Psoas muscle (tissue), 8 donors: ENCODE data around the gene ATG7. TPM values are rescaled to one million over a fixed set of nuclear protein-coding genes. Genes with fewer than 3 reads are reported as not detected.
"Not testable (repeated sequence)": the region's sequence is repeated elsewhere in the genome, so short reads cannot be mapped to it uniquely, and the experiment has no call there.

ENCODE experiments used
- ATAC-seq, 4 donors: fragments of 200-7000 bp; cut with Tn5 transposase; one replicate each; pipeline ENCODE4 v1.9.1; 2020; ENCODE audit warnings: moderate library complexity in 3 of 4, mild to moderate bottlenecking in 2 of 4
- DNase-seq, 2 donors: peaks; one replicate each; pipeline ENCODE4 v3.0.0-alpha.2; 2020
- H3K27ac ChIP-seq: fragments of 200-600 bp; one replicate; pipeline ENCODE4 v1.8.0; 2022
- H3K27me3 ChIP-seq, 3 donors: fragments of 200-600 bp in 1 of 3; one replicate each; pipeline versions ENCODE4 v1.6.1 to v1.8.0; 2013 to 2022; ENCODE audit warnings: low read length in 2 of 3, mild to moderate bottlenecking in 2 of 3, moderate library complexity in 1 of 3; ENCODE audit not compliant: insufficient read depth in 3 of 3
- H3K36me3 ChIP-seq, 2 donors: fragments of 200-600 bp in 1 of 2; one replicate each; pipeline versions ENCODE4 v1.6.1 to v1.8.0; 2013 to 2022; ENCODE audit warnings: low read depth in 1 of 2, mild to moderate bottlenecking in 1 of 2, moderate library complexity in 1 of 2; ENCODE audit not compliant: insufficient read depth in 1 of 2
- H3K4me1 ChIP-seq: fragments of 200-600 bp; one replicate; pipeline ENCODE4 v1.8.0; 2022
- H3K4me3 ChIP-seq: fragments of 200-600 bp; one replicate; pipeline ENCODE4 v1.8.0; 2022; ENCODE audit warnings: mild to moderate bottlenecking
- H3K9me3 ChIP-seq: fragments of 200-600 bp; one replicate; pipeline ENCODE4 v1.8.0; 2022
- CTCF ChIP-seq: fragments of 200-600 bp; IDR thresholded peaks from one replicate; pipeline ENCODE4 v1.8.0; 2022; ENCODE audit warnings: antibody characterized with exemption
- WGBS, 3 donors: extraction: QIAGEN DNeasy Blood & Tissue Kit; methylation state at CpG; one replicate each; pipeline versions ENCODE4 v1.1.6 to v1.1.7; 2013; 5-methylcytosine and 5-hydroxymethylcytosine counted together
- intact Hi-C, 2 donors: fragments of 100-400 bp; cut with DNase I; formaldehyde crosslinking; loops; one replicate each; pipeline versions ENCODE4 v1.11.0 to v1.14.2; 2022
- polyA plus RNA-seq, 3 donors: library from polyadenylated mRNA; stranded (reverse); fragments of 200-250 nt; gene quantifications; one replicate each; pipeline ENCODE4 v1.2.3, GENCODE V29; 2013
- total RNA-seq, 4 donors: library from RNA; stranded (reverse); fragmentation: NEBNext Ultra II Directional in 2 of 4; extraction: Animal tissue kit (Norgen Biotek cat#: 25700) in 2 of 4; gene quantifications; one replicate each; pipeline versions ENCODE4 v1.2.1 to v1.2.4, GENCODE V29; 2021 to 2023
- donor health status: healthy with polysubstance abuse.
- donor health status: DM: no; HTN: no; CAD: no; lungs with moderate emphysema.
- donor health status: Bipolar disorder and iron deficiency.
- donor health status: healthy.
- donor health status: DM: yes; HTN: yes; CAD: no.
- donor health status: DM: no; HTN: no; CAD: no.
- donor health status: DM: no; HTN: no; CAD: no.
- donor health status: DM: yes; HTN: yes; CAD: no.

The ATG7 gene
- total and polyA plus RNA-seq, 7 donors, result 5.9 to 15.0 (median 13.5) TPM

GRCh38 chr3:11455956-11456355 lies 183.8 kb downstream of the ATG7 start:
- H3K4me1 ChIP-seq, result peaks cover 9% of the 10 kb centered on the region
- no peaks in the 10 kb centered on the region for H3K9me3 ChIP-seq
- no peak overlapping the region for H3K4me3 ChIP-seq
- H3K27ac ChIP-seq, result no peak overlapping the region
- 92 to 99% (median 95%) methylated on average over 5 of the region's 5 CpGs for WGBS, 3 donors
- TF ChIP-seq CTCF, result no peak
- no peaks in the 10 kb centered on the region for H3K27me3 ChIP-seq
- no peak for ATAC-seq
- H3K36me3 ChIP-seq, result no peaks in the 10 kb centered on the region
- intact Hi-C loops, result no loop called here
- DNase-seq, result no peak

GRCh38 chr3:11457135-11457534 lies 184.9 kb downstream of the ATG7 start:
- H3K9me3 ChIP-seq, result no peaks in the 10 kb centered on the region
- no peaks in the 10 kb centered on the region for H3K27me3 ChIP-seq
- no peak for TF ChIP-seq CTCF
- peaks cover 9% of the 10 kb centered on the region for H3K4me1 ChIP-seq
- no peak overlapping the region for H3K4me3 ChIP-seq
- no peaks in the 10 kb centered on the region for H3K36me3 ChIP-seq
- DNase-seq (no peak), ATAC-seq (peak in 1 of 4 donors; percentile 60)
- intact Hi-C loops, result no loop called here
- H3K27ac ChIP-seq, result no peak overlapping the region
- WGBS, 3 donors, result 81 to 96% (median 84%) methylated on average over 4 of the region's 4 CpGs

GRCh38 chr3:11459186-11459824 lies 187.1 kb downstream of the ATG7 start:
- no peak for ATAC-seq
- no peak for TF ChIP-seq CTCF

GRCh38 chr3:11461226-11461625 lies 189.0 kb downstream of the ATG7 start:
- DNase-seq (no peak), ATAC-seq (no peak)
- intact Hi-C loops, result no loop called here
- no peak for TF ChIP-seq CTCF
- Histone ChIP-seq H3K4me1 (peaks cover 24% of the 10 kb centered on the region), H3K27me3 (no peaks in the 10 kb centered on the region), H3K36me3 (no peaks in the 10 kb centered on the region), H3K4me3 (no peak overlapping the region), H3K9me3 (no peaks in the 10 kb centered on the region), H3K27ac (no peak overlapping the region)
- 93 to 96% (median 95%) methylated on average over 3 of the region's 3 CpGs for WGBS, 3 donors

More at GRCh38 chr3:11459186-11459824, 187.1 kb downstream of the ATG7 start:
- Histone ChIP-seq H3K9me3 (no peaks in the 10 kb centered on the region), H3K27me3 (no peaks in the 10 kb centered on the region), H3K27ac (no peak overlapping the region), H3K4me3 (no peak overlapping the region), H3K36me3 (no peaks in the 10 kb centered on the region), H3K4me1 (peaks cover 5% of the 10 kb centered on the region)
- intact Hi-C loops, result no loop called here
- DNase-seq, result no peak
- 68 to 84% (median 79%) methylated on average over 3 of the region's 3 CpGs for WGBS, 3 donors

GRCh38 chr3:11462673-11463072 lies 190.5 kb downstream of the ATG7 start:
- peaks cover 39% of the 10 kb centered on the region for H3K4me1 ChIP-seq
- H3K27ac ChIP-seq, H3K27me3 ChIP-seq, H3K36me3 ChIP-seq, DNase-seq, H3K4me3 ChIP-seq, H3K9me3 ChIP-seq, intact Hi-C loops, ATAC-seq: not testable (repeated sequence)
- 98 to 100% (median 99%) methylated on average over 4 of the region's 4 CpGs for WGBS, 3 donors
